ENCODE measurements around the gene RECK. TPM values are rescaled to one million over a fixed set of nuclear protein-coding genes. Genes with fewer than 3 reads are reported as not detected.
"Not testable (repeated sequence)": the region's sequence is repeated elsewhere in the genome, so short reads cannot be mapped to it uniquely, and the experiment has no call there.

Gene RECK
- total RNA-seq, 1 donor from 2014 or later: 18.7 TPM

DNA sequence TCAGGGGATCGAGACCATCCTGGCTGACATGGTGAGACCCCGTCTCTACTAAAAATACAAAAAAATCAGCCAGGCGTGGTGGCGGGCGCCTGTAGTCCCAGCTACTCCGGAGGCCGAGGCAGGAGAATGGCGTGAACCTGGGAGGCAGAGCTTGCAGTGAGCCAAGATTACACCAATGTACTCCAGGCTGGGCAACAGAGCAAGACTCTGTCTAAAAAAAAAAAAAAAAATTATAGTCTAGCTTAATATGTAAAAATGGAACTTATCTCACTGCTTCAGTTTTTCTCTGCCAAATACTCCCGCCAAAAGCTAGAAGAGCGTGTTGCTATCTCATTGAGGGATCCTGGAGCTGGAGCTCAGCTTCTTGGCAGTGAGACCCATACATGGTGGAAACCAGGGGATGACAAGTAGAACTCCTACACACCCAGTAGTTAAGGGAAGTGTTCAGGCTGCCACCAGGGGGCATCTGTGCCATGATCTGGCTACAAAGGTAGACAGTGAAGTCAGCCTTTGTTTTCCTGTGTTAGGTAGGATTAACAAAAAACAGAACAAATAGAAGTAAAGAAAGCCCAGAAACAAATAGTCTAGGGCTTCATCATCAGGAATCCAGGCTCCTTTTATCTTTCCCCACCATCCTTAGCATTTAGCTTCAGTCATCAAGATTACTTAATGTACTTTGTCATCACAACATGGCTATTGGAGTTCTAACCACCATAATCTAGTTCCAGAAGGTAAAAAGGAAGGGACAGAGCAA is 66.2 kb downstream of the RECK start:
- peak; percentile 63 for DNase-seq (ENCODE audit: extremely low read depth, low read depth, low spot score)

- DNase-seq (ENCODE audit: extremely low read depth, low read depth, low spot score): no peak
These were observed 72.4 kb downstream of the RECK start for GRCh38 chr9:36109071-36109470.

DNA sequence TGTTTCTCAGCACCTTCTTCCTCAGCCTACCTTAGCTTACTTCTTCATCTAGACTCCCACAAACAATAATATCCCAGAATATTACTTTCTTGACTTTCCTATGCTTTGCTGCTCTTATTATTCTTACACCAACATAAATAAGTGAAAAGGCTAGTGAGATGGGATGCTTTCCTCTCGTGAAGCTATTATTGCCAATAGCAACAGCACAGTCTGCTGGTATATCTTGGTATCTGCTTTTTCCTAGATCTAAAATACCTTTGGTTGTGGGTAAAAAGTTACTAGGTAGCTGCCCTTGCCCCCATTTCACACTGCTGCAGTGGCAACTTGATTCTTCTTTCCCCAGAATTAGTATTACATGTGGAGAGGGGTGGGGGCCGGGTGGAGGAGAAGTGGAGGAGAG is 73.7 kb downstream of the RECK start:
- DNase-seq (ENCODE audit: extremely low read depth, low read depth, low spot score): no peak

DNA sequence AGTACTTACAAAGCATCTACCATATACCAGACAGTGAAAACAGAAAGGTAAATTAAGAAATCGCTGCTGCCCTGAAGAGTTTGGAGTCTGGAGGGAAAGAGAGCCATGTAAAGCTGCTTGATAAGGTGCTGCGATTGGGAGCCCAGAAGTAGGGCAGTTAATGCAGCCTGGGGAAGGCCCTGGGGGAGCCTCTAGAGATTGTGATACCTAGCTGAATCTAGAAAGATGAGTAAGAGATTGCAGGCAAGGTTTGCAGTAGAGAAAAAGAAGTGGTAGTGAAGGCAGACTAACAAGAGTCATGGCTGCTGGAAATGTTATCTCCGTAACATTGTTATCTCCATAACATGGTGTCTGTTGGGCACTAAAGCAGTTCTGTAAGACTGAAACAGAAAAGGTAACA is 75.8 kb downstream of the RECK start:
- DNase-seq (ENCODE audit: extremely low read depth, low read depth, low spot score): no peak

GRCh38 chr9:36113999-36114398 is 77.3 kb downstream of the RECK start:
- no peak for DNase-seq (ENCODE audit: extremely low read depth, low read depth, low spot score)

- no peak for DNase-seq (ENCODE audit: extremely low read depth, low read depth, low spot score)
These were observed 79.9 kb downstream of the RECK start for GRCh38 chr9:36116593-36116992.

GRCh38 chr9:36118201-36118600 is 81.5 kb downstream of the RECK start:
- no peak for DNase-seq (ENCODE audit: extremely low read depth, low read depth, low spot score)

GRCh38 chr9:36118706-36119105 is 82.0 kb downstream of the RECK start:
- no peak for DNase-seq (ENCODE audit: extremely low read depth, low read depth, low spot score)

DNA sequence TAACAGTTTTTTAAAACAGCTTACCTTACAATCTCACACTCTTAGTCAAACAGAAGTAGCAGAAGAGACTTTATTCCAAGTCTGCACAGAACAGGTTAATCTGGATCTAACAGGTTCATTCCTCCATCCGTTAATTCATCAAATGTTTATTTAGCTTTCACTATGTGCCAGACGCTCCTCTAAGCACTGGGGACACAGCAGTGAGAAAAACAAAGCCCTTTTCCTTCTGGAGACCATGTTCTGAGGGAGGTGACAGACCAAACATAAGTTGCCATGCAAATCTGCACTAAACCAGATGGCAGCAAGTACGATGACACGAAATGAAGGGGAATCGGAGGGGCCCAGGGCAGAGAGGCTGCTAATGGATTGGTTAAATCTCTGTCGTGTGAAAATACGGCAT is 82.8 kb downstream of the RECK start:
- no peak for DNase-seq (ENCODE audit: extremely low read depth, low read depth, low spot score)

GRCh38 chr9:36120705-36121104 is 84.0 kb downstream of the RECK start:
- DNase-seq (ENCODE audit: extremely low read depth, low read depth, low spot score): no peak

- no peak for DNase-seq (ENCODE audit: extremely low read depth, low read depth, low spot score)
These were observed 85.3 kb downstream of the RECK start for GRCh38 chr9:36121971-36122370.

GRCh38 chr9:36123515-36123914 is 86.8 kb downstream of the RECK start:
- DNase-seq (ENCODE audit: extremely low read depth, low read depth, low spot score): no peak

GRCh38 chr9:36125062-36125855 is 88.5 kb downstream of the RECK start:
- DNase-seq (ENCODE audit: extremely low read depth, low read depth, low spot score): no peak

DNA sequence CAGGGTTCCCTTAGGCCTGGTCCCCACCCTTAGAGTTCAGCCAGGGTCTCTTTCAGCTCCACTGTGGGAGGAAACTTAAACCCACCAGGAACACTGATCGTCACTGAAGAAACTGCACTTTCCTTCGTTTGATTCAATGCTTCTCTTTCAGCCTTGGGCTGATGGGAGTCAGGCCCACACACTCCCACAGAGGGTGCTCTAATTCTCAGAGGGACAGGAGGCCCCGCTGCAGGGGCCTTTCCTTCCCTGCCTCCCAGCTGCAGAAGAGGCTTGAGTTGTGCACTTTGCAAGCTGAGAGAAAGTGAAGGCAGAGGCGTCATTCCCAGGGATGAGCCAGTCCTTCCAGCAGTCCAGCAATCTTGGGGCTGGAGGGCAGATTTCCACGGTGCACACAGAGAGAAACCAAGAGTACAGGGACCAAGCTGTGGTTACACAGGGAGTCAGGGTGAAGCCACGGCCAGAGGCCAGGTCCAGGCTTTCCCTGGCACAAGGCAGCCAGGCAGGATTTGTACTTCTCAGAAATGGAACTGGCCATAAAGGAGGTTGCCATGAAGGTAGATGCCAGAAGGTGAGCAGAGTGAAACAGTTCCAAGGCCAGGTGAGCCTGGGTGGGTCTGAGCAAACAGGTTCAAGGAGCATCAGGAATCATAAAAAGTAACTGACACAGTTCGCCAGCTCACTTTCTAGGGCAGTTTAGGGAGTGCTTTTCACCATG is 89.5 kb downstream of the RECK start:
- no peak for DNase-seq (ENCODE audit: extremely low read depth, low read depth, low spot score)

- no peak for DNase-seq (ENCODE audit: extremely low read depth, low read depth, low spot score)
These were observed 91.0 kb downstream of the RECK start for GRCh38 chr9:36127652-36128244.

DNA sequence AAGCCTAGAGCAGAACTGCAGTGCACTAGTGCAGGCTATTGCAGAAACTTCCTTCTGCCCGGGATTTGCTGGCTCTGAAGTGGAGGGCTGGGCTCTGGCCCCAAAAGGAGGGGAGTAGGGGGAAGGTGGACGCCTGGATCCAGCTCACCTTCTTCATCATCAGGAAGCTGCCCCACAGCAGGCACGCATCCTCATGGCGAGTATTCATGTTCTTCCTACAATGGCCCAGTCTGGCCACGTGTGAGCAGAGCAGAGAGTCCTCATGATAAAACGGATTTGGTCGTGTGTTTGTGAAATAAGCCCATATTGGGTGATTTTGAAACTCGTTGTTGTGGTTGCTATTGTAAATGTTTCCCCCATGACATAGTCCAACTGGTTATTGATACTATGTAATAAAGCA is 91.6 kb downstream of the RECK start:
- DNase-seq (ENCODE audit: extremely low read depth, low read depth, low spot score): no peak

GRCh38 chr9:36129139-36129538 is 92.4 kb downstream of the RECK start:
- DNase-seq (ENCODE audit: extremely low read depth, low read depth, low spot score): no peak

- DNase-seq (ENCODE audit: extremely low read depth, low read depth, low spot score): not testable (repeated sequence)
These were observed 95.0 kb downstream of the RECK start for GRCh38 chr9:36131666-36132065.

DNA sequence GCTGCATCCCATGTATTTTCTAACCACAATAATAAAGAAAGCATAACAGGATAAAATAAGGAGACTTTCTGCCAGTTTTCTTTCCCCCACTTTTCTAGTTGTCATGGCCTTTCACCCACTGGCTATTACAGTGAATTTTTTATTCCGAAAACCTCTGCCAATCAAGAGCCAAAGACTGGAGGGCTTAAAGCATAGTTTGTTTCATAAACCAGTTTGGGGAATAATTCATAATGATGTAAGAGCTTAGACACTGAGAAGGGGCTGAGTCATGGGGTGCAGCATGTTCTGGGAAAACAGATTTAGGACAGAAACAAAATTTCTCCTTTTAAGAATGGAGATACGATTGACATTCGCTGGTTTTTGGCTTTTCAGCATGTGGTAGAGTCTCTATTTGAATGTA is 95.4 kb downstream of the RECK start:
- DNase-seq (ENCODE audit: extremely low read depth, low read depth, low spot score): no peak

DNA sequence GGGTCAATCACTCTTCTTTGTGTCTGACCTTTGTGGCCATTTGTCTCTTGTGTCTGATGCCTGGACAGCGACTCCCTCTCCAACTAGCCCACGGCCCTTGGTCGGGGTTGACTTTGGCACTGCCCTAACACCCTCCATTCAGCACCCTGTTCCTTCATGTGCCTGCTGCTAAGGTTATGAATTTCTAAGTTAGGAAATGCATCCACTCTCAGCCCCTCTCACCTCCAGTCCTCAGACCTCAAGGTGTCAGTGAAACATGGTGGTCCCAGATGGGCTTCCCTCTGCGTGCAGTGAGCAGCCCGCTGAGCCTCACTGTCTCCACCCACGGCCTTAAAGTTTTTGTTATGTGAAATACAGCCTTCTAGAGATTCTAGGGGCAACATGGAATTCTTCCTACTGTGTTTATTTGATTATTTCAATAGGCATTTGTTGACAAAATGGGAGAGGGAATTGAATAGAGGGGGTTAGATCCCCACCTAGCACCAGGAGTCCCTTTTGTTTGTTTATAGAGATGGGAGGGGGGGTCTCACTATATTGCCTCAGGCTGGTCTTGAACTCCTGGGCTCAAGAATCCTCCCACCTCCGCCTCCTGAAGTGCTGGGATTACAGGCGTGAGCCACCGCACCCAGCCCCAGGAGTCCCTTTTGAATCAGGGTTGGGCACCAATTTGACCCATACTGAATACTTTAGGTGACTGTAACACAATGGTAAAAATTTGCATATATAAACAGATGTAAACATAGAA is 98.2 kb downstream of the RECK start:
- no peak for DNase-seq (ENCODE audit: extremely low read depth, low read depth, low spot score)
